K562 (cell line): ENCODE results near the gene GTF2A1. TPM values are rescaled to one million over a fixed set of nuclear protein-coding genes. Genes with fewer than 3 reads are reported as not detected.

Experiments
- BRD4 ChIP-seq: fragments of 200-600 bp; sonication (generic); IDR thresholded peaks from 2 replicates; pipeline ENCODE4 v1.6.1; 2017; ENCODE audit warnings: inconsistent platforms
- CHD1 ChIP-seq: fragments of 200-600 bp; sonication (generic); IDR thresholded peaks from one replicate; pipeline ENCODE4 v1.6.1; 2012; ENCODE audit warnings: mild to moderate bottlenecking, moderate library complexity, low read length, inconsistent platforms
- FOXM1 ChIP-seq, 2 experiments: fragments of 450-650 bp in 1 of 2; sonication (generic) in 1 of 2; formaldehyde crosslinking in 1 of 2; IDR thresholded peaks; 2 replicates each; pipeline versions ENCODE4 v1.6.1 to v1.9.0; 2017 to 2022; ENCODE audit warnings: low read depth in 2 of 2, mild to moderate bottlenecking in 2 of 2, missing genetic modification reagents in 1 of 2, moderate library complexity in 1 of 2
- GABPB1 ChIP-seq: sonication (generic); formaldehyde crosslinking; IDR thresholded peaks from 2 replicates; pipeline ENCODE4 v1.8.0; 2022; ENCODE audit warnings: mild to moderate bottlenecking, missing genetic modification reagents
- HDAC1 ChIP-seq, 2 experiments: fragments of 450-650 bp; IDR thresholded peaks; 2 replicates each; pipeline ENCODE4 v1.6.1; 2016 to 2017; ENCODE audit warnings: inconsistent platforms in 1 of 2, mild to moderate bottlenecking in 1 of 2, moderate library complexity in 1 of 2
- NFE2 ChIP-seq: IDR thresholded peaks from 2 replicates; pipeline ENCODE4 v1.6.1; 2014; ENCODE audit warnings: antibody characterized with exemption, low read depth
- SAP30 ChIP-seq: fragments of 200-600 bp; sonication (generic); IDR thresholded peaks from 2 replicates; pipeline ENCODE4 v1.6.1; 2012; ENCODE audit warnings: borderline replicate concordance, low read depth, mild to moderate bottlenecking, moderate library complexity, low read length, control low read depth, inconsistent platforms; ENCODE audit not compliant: insufficient read depth, poor library complexity, severe bottlenecking
- TAF7 ChIP-seq: fragments of 450-650 bp; IDR thresholded peaks from 2 replicates; pipeline ENCODE4 v1.6.1; 2016; ENCODE audit warnings: missing genetic modification characterization, missing compliant biosample characterization
- ZBTB7A ChIP-seq: IDR thresholded peaks from 2 replicates; pipeline ENCODE4 v1.6.1; 2011; ENCODE audit warnings: low read depth, mild to moderate bottlenecking, low read length, moderate library complexity, borderline replicate concordance; ENCODE audit not compliant: control insufficient read depth
- polyA plus RNA-seq, 8 experiments: library from polyadenylated mRNA; depleted of rRNA in 4 of 8; stranded (reverse) in 5 of 8; unstranded in 3 of 8; fragments of >200 nt; fragmentation: Nextera tagmentation in 2 of 8; fragmentation: Illumina TruSeq in 1 of 8; extraction: Ambion mirVana in 2 of 8; extraction: Trizol in 1 of 8; gene quantifications; 2 replicates each; pipeline versions ENCODE4 v1.2.1 to v1.2.3, GENCODE V29; 2011 to 2014; ENCODE audit warnings: inconsistent platforms in 1 of 8, missing spikeins in 1 of 8
- total RNA-seq, 7 experiments: library from RNA; depleted of rRNA in 6 of 7; stranded (reverse); fragments of >200 nt in 6 of 7; fragmentation: Illumina TruSeq in 2 of 7; extraction: Trizol in 2 of 7; gene quantifications; 2 replicates each; pipeline versions ENCODE4 v1.2.1 to v1.2.3, GENCODE V29; 2011 to 2021; ENCODE audit warnings: low replicate concordance in 1 of 7
- TF ChIP-seq, protein P1 (sequence below), 2 experiments: fragments of 450-650 bp; IDR thresholded peaks; 2 replicates each; pipeline ENCODE4 v1.6.1; 2016
- TF ChIP-seq, protein P2 (sequence below): fragments of 200-400 bp; formaldehyde crosslinking; IDR thresholded peaks from 2 replicates; pipeline ENCODE4 v1.6.1; 2017; ENCODE audit warnings: mild to moderate bottlenecking, low read depth, low read length, moderate library complexity

Gene GTF2A1
- total and polyA plus RNA-seq, 9 of the 15 experiments (the other 6 are each of a cell fraction or from before 2014, with no cell fraction given) = 3.4 to 22.8 (median 14.7) TPM

- 0 out of 4 replicates have a peak, but pooled peaks of 1 of the 2 experiments have one; percentile 7 for TF ChIP-seq HDAC1 (IDR thresholded peaks at IDR 0.05)
- TF ChIP-seq NFE2 = no peak
- TF ChIP-seq, protein P1, sequence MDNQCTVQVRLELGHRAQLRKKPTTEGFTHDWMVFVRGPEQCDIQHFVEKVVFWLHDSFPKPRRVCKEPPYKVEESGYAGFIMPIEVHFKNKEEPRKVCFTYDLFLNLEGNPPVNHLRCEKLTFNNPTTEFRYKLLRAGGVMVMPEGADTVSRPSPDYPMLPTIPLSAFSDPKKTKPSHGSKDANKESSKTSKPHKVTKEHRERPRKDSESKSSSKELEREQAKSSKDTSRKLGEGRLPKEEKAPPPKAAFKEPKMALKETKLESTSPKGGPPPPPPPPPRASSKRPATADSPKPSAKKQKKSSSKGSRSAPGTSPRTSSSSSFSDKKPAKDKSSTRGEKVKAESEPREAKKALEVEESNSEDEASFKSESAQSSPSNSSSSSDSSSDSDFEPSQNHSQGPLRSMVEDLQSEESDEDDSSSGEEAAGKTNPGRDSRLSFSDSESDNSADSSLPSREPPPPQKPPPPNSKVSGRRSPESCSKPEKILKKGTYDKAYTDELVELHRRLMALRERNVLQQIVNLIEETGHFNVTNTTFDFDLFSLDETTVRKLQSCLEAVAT (IDR thresholded peaks at IDR 0.05) = no peak
- 0 out of 2 replicates have a peak, but pooled peaks have one; percentile 5 for TF ChIP-seq ZBTB7A
- TF ChIP-seq CHD1 = peak; percentile 39
- peak; percentile 3; the same call in 1 of the 2 replicates for TF ChIP-seq GABPB1 (CRISPR knock-in tag)
- peak; percentile 14 for TF ChIP-seq SAP30
- 0 out of 2 replicates have a peak, but pooled peaks have one; percentile 8 for TF ChIP-seq TAF7 (tag)
- no peak for TF ChIP-seq FOXM1 (IDR thresholded peaks at IDR 0.05; ENCODE audit: low read depth)
- TF ChIP-seq FOXM1 (CRISPR knock-in tag; IDR thresholded peaks at IDR 0.05; ENCODE audit: low read depth) = 0 out of 2 replicates have a peak, but pooled peaks have one; percentile 8
- TF ChIP-seq BRD4 = peak; percentile 62; the same call in 1 of the 2 replicates
- TF ChIP-seq, protein P2, sequence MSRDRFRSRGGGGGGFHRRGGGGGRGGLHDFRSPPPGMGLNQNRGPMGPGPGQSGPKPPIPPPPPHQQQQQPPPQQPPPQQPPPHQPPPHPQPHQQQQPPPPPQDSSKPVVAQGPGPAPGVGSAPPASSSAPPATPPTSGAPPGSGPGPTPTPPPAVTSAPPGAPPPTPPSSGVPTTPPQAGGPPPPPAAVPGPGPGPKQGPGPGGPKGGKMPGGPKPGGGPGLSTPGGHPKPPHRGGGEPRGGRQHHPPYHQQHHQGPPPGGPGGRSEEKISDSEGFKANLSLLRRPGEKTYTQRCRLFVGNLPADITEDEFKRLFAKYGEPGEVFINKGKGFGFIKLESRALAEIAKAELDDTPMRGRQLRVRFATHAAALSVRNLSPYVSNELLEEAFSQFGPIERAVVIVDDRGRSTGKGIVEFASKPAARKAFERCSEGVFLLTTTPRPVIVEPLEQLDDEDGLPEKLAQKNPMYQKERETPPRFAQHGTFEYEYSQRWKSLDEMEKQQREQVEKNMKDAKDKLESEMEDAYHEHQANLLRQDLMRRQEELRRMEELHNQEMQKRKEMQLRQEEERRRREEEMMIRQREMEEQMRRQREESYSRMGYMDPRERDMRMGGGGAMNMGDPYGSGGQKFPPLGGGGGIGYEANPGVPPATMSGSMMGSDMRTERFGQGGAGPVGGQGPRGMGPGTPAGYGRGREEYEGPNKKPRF = 0 out of 2 replicates have a peak, but pooled peaks have one; percentile 28
Measured at GRCh38 chr14:81219759-81220579, 790 bp downstream of the GTF2A1 start (continued).
